Suprapubic skin (tissue), 4 donors: Measurements from ENCODE around the gene S1PR4. TPM values are rescaled to one million over a fixed set of nuclear protein-coding genes. Genes with fewer than 3 reads are reported as not detected.

Experiments
- DNase-seq, 2 donors: peaks; one replicate each; pipeline ENCODE4 v3.0.0-alpha.2; 2019; ENCODE audit warnings: low spot score in 2 of 2
- H3K27ac ChIP-seq: fragments of 200-600 bp; sonication (generic); one replicate; pipeline ENCODE4 v1.5.1; 2019
- H3K27me3 ChIP-seq: fragments of 200-600 bp; sonication (generic); one replicate; pipeline ENCODE4 v1.5.1; 2019
- H3K36me3 ChIP-seq: fragments of 200-600 bp; sonication (generic); one replicate; pipeline ENCODE4 v1.5.1; 2019
- H3K4me1 ChIP-seq: fragments of 200-600 bp; sonication (generic); one replicate; pipeline ENCODE4 v1.5.1; 2019
- H3K4me3 ChIP-seq: fragments of 200-600 bp; sonication (generic); one replicate; pipeline ENCODE4 v1.5.1; 2019; ENCODE audit warnings: mild to moderate bottlenecking
- H3K9me3 ChIP-seq: fragments of 200-600 bp; sonication (generic); one replicate; pipeline ENCODE4 v1.5.1; 2019
- CTCF ChIP-seq, 2 donors: fragments of 200-600 bp in 1 of 2; fragments of 450-650 bp in 1 of 2; sonication (generic) in 1 of 2; IDR thresholded peaks; one replicate each; pipeline ENCODE4 v1.5.1; 2016 to 2019; ENCODE audit warnings: antibody characterized with exemption in 2 of 2, mild to moderate bottlenecking in 1 of 2, moderate library complexity in 1 of 2
- EP300 ChIP-seq: sonication (generic); formaldehyde crosslinking; IDR thresholded peaks from one replicate; pipeline ENCODE4 v1.6.1; 2017; ENCODE audit warnings: antibody characterized with exemption
- POLR2A ChIP-seq, 2 donors: fragments of 450-650 bp; IDR thresholded peaks; one replicate each; pipeline ENCODE4 v1.6.1; 2017; ENCODE audit warnings: antibody characterized with exemption in 2 of 2, mild to moderate bottlenecking in 2 of 2, moderate library complexity in 2 of 2
- POLR2AphosphoS5 ChIP-seq, 3 donors: sonication (generic); formaldehyde crosslinking; IDR thresholded peaks; one replicate each; pipeline ENCODE4 v1.6.1; 2017; ENCODE audit warnings: antibody characterized with exemption in 3 of 3
- WGBS: methylation state at CpG from one replicate; pipeline ENCODE4 v1.1.5; 2018; 5-methylcytosine and 5-hydroxymethylcytosine counted together
- total RNA-seq, 4 donors: library from RNA; depleted of rRNA; stranded (reverse); fragments of >200 nt; gene quantifications; one replicate each; pipeline ENCODE4 v1.1.0, GENCODE V29; 2016

S1PR4 gene
- total RNA-seq, 4 donors from 2014 or later: 0.42 to 2.5 (median 1.9) TPM

- no peak overlapping the region for H3K27ac ChIP-seq
- no peaks in the 10 kb centered on the region for H3K4me1 ChIP-seq
- peaks cover 77% of the 10 kb centered on the region for H3K36me3 ChIP-seq
- no peaks in the 10 kb centered on the region for H3K27me3 ChIP-seq
- 96% methylated on average over 11 of the region's 35 CpGs for WGBS
- H3K9me3 ChIP-seq: no peaks in the 10 kb centered on the region
- no peak for TF ChIP-seq POLR2AphosphoS5 (IDR thresholded peaks at IDR 0.05)
- no peak for TF ChIP-seq EP300
- TF ChIP-seq POLR2A (IDR thresholded peaks at IDR 0.05): no peak
- no peak for TF ChIP-seq CTCF (IDR thresholded peaks at IDR 0.05)
- no peak overlapping the region for H3K4me3 ChIP-seq
- DNase-seq: peak in 1 of 2 donors; percentile 48
Observed at GRCh38 chr19:3204646-3205275, 26.2 kb downstream of the S1PR4 start.

- Histone ChIP-seq H3K36me3 (peaks cover 72% of the 10 kb centered on the region), H3K9me3 (no peaks in the 10 kb centered on the region), H3K27ac (no peak overlapping the region), H3K27me3 (no peaks in the 10 kb centered on the region), H3K4me3 (no peak overlapping the region), H3K4me1 (no peaks in the 10 kb centered on the region)
- DNase-seq: no peak
- 93% methylated on average over 17 of the region's 28 CpGs for WGBS
- TF ChIP-seq CTCF (IDR thresholded peaks at IDR 0.05) (no peak), POLR2A (IDR thresholded peaks at IDR 0.05) (no peak), EP300 (no peak), POLR2AphosphoS5 (IDR thresholded peaks at IDR 0.05) (no peak)
Observed at GRCh38 chr19:3206216-3206953, 27.8 kb downstream of the S1PR4 start.

GRCh38 chr19:3207461-3208242 lies 29.1 kb downstream of the S1PR4 start:
- H3K36me3 ChIP-seq: peaks cover 59% of the 10 kb centered on the region

GRCh38 chr19:3208317-3209207 lies 30.0 kb downstream of the S1PR4 start:
- H3K9me3 ChIP-seq: no peaks in the 10 kb centered on the region
- H3K4me1 ChIP-seq: no peaks in the 10 kb centered on the region
- no peak for TF ChIP-seq POLR2A (IDR thresholded peaks at IDR 0.05)
- no peak for TF ChIP-seq CTCF (IDR thresholded peaks at IDR 0.05)
- TF ChIP-seq EP300: no peak
- no peak for TF ChIP-seq POLR2AphosphoS5 (IDR thresholded peaks at IDR 0.05)
- H3K4me3 ChIP-seq: no peak overlapping the region
- 81% methylated on average over 15 of the region's 33 CpGs for WGBS
- no peaks in the 10 kb centered on the region for H3K27me3 ChIP-seq
- no peak overlapping the region for H3K27ac ChIP-seq
- no peak for DNase-seq
- peaks cover 53% of the 10 kb centered on the region for H3K36me3 ChIP-seq

More at GRCh38 chr19:3207461-3208242, 29.1 kb downstream of the S1PR4 start:
- H3K27me3 ChIP-seq: no peaks in the 10 kb centered on the region
- no peaks in the 10 kb centered on the region for H3K4me1 ChIP-seq
- DNase-seq: peak in 1 of 2 donors; percentile 53
- H3K9me3 ChIP-seq: no peaks in the 10 kb centered on the region
- H3K27ac ChIP-seq: no peak overlapping the region
- WGBS: 94% methylated on average over 38 of the region's 43 CpGs
- TF ChIP-seq CTCF (IDR thresholded peaks at IDR 0.05) (no peak), POLR2AphosphoS5 (IDR thresholded peaks at IDR 0.05) (no peak)
- H3K4me3 ChIP-seq: no peak overlapping the region
